Stomach (tissue), 4 donors: ENCODE measurements around the gene ANKFY1.

Experiments
- EP300 ChIP-seq: sonication (generic); formaldehyde crosslinking; IDR thresholded peaks from one replicate; pipeline ENCODE4 v1.6.1; 2017; ENCODE audit warnings: antibody characterized with exemption
- POLR2A ChIP-seq, 4 donors: fragments of 450-650 bp; IDR thresholded peaks; one replicate each; pipeline ENCODE4 v1.6.1; 2016; ENCODE audit warnings: antibody characterized with exemption in 4 of 4, control low read depth in 2 of 4, mild to moderate bottlenecking in 1 of 4, moderate library complexity in 1 of 4
- POLR2AphosphoS5 ChIP-seq, 3 donors: sonication (generic); formaldehyde crosslinking; IDR thresholded peaks; one replicate each; pipeline ENCODE4 v1.6.1; 2016; ENCODE audit warnings: antibody characterized with exemption in 3 of 3
- TF ChIP-seq, protein P1 (sequence below), 7 experiments: fragments of 450-650 bp in 4 of 7; fragments of 200-600 bp in 3 of 7; sonication (generic) in 3 of 7; IDR thresholded peaks; one replicate each; pipeline ENCODE4 v1.5.1; 2016 to 2019; ENCODE audit warnings: antibody characterized with exemption in 7 of 7, control low read depth in 2 of 7, mild to moderate bottlenecking in 1 of 7

DNA sequence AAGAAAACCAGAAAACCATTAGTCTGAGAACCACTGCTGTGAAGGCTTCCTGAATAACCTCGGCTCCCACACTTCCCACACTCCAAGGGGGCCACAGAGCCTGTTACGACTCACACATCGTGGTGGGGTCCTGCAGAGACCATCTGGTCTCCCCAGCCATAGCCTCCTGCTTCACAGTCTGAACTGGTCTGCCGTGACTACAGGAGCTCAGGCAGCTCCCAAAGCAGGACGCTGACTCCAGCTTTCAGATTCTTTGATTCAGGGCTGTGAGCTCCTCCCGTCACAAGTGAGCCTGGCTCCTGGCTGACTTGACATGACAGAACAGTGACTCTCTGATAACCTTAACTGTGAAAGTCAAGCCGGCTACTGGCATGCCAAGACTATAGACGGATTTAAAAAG is 83.0 kb downstream of the ANKFY1 start:
- no peak for TF ChIP-seq EP300
- TF ChIP-seq, protein P1, sequence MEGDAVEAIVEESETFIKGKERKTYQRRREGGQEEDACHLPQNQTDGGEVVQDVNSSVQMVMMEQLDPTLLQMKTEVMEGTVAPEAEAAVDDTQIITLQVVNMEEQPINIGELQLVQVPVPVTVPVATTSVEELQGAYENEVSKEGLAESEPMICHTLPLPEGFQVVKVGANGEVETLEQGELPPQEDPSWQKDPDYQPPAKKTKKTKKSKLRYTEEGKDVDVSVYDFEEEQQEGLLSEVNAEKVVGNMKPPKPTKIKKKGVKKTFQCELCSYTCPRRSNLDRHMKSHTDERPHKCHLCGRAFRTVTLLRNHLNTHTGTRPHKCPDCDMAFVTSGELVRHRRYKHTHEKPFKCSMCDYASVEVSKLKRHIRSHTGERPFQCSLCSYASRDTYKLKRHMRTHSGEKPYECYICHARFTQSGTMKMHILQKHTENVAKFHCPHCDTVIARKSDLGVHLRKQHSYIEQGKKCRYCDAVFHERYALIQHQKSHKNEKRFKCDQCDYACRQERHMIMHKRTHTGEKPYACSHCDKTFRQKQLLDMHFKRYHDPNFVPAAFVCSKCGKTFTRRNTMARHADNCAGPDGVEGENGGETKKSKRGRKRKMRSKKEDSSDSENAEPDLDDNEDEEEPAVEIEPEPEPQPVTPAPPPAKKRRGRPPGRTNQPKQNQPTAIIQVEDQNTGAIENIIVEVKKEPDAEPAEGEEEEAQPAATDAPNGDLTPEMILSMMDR (IDR thresholded peaks at IDR 0.05): no peak
- no peak for TF ChIP-seq POLR2AphosphoS5 (IDR thresholded peaks at IDR 0.05)
- TF ChIP-seq POLR2A (IDR thresholded peaks at IDR 0.05): no peak
